H9 (cell line): ENCODE measurements around the gene UST. TPM values are rescaled to one million over a fixed set of nuclear protein-coding genes. Genes with fewer than 3 reads are reported as not detected.

Source experiments
- DNase-seq: peaks from one replicate; pipeline ENCODE4 v3.0.0-alpha.2; 2017
- H2AFZ ChIP-seq: one replicate; pipeline ENCODE4 v1.6.1; 2013; ENCODE audit warnings: mild to moderate bottlenecking, low read length, control low read depth, moderate library complexity
- H2AK5ac ChIP-seq: 2 replicates; pipeline ENCODE4 v1.6.1; 2013; ENCODE audit warnings: low read length, control low read depth, mixed read lengths; ENCODE audit not compliant: insufficient read length
- H2BK120ac ChIP-seq: one replicate; pipeline ENCODE4 v1.6.1; 2013; ENCODE audit warnings: low read depth, mild to moderate bottlenecking, low read length, control low read depth, inconsistent platforms; ENCODE audit not compliant: poor library complexity, severe bottlenecking
- H2BK12ac ChIP-seq: 2 replicates; pipeline ENCODE4 v1.6.1; 2013; ENCODE audit warnings: low read length, control low read depth, mixed read lengths, low read depth; ENCODE audit not compliant: insufficient read length
- H2BK15ac ChIP-seq: 2 replicates; pipeline ENCODE4 v1.6.1; 2013; ENCODE audit warnings: low read depth, low read length, control low read depth
- H2BK20ac ChIP-seq: one replicate; pipeline ENCODE4 v1.6.1; 2013; ENCODE audit warnings: low read depth, mild to moderate bottlenecking, low read length, control low read depth, inconsistent platforms; ENCODE audit not compliant: poor library complexity, severe bottlenecking
- H2BK5ac ChIP-seq: 2 replicates; pipeline ENCODE4 v1.6.1; 2013; ENCODE audit warnings: low read length, control low read depth, mixed read lengths; ENCODE audit not compliant: insufficient read length
- H3K14ac ChIP-seq: 2 replicates; pipeline ENCODE4 v1.6.1; 2013; ENCODE audit warnings: low read length, control low read depth; ENCODE audit not compliant: insufficient read depth
- H3K18ac ChIP-seq: 2 replicates; pipeline ENCODE4 v1.6.1; 2013; ENCODE audit warnings: low read depth, mild to moderate bottlenecking, mixed read lengths, low read length, control low read depth; ENCODE audit not compliant: insufficient read length
- H3K23ac ChIP-seq: 2 replicates; pipeline ENCODE4 v1.6.1; 2013; ENCODE audit warnings: low read length, control low read depth, mixed read lengths, low read depth; ENCODE audit not compliant: insufficient read length
- H3K23me2 ChIP-seq: 2 replicates; pipeline ENCODE4 v1.6.1; 2013; ENCODE audit warnings: low read depth, mild to moderate bottlenecking, mixed read lengths, low read length, control low read depth; ENCODE audit not compliant: insufficient read length, poor library complexity, severe bottlenecking
- H3K27ac ChIP-seq: 2 replicates; pipeline ENCODE4 v1.5.1; 2013; ENCODE audit warnings: low read length, control low read depth, mixed read lengths, low read depth; ENCODE audit not compliant: insufficient read length
- H3K27me3 ChIP-seq: 2 replicates; pipeline ENCODE4 v1.6.1; 2013; ENCODE audit warnings: low read length, control low read depth, inconsistent platforms; ENCODE audit not compliant: insufficient read depth
- H3K4ac ChIP-seq: 2 replicates; pipeline ENCODE4 v1.6.1; 2013; ENCODE audit warnings: low read depth, mild to moderate bottlenecking, control low read depth, inconsistent platforms, low read length, moderate library complexity
- H3K4me1 ChIP-seq: 2 replicates; pipeline ENCODE4 v1.6.1; 2013; ENCODE audit warnings: low read length, control low read depth, inconsistent platforms; ENCODE audit not compliant: insufficient read depth
- H3K4me2 ChIP-seq: 2 replicates; pipeline ENCODE4 v1.6.1; 2013; ENCODE audit warnings: low read length, control low read depth, mixed read lengths; ENCODE audit not compliant: insufficient read length, insufficient read depth
- H3K56ac ChIP-seq: 2 replicates; pipeline ENCODE4 v1.6.1; 2013; ENCODE audit warnings: low read depth, mild to moderate bottlenecking, mixed read lengths, low read length, control low read depth; ENCODE audit not compliant: insufficient read length
- H3K79me1 ChIP-seq: 2 replicates; pipeline ENCODE4 v1.6.1; 2013; ENCODE audit warnings: low read depth, mild to moderate bottlenecking, moderate library complexity, low read length, control low read depth, inconsistent platforms; ENCODE audit not compliant: insufficient read depth, poor library complexity, severe bottlenecking
- H3K79me2 ChIP-seq: 2 replicates; pipeline ENCODE4 v1.6.1; 2013; ENCODE audit warnings: low read length, control low read depth, inconsistent platforms; ENCODE audit not compliant: insufficient read depth
- H3K9ac ChIP-seq: 2 replicates; pipeline ENCODE4 v1.6.1; 2013; ENCODE audit warnings: low read length, control low read depth, mixed read lengths; ENCODE audit not compliant: insufficient read length; ENCODE audit errors: extremely low read depth
- H3K9me3 ChIP-seq: one replicate; pipeline ENCODE4 v1.6.1; 2013; ENCODE audit warnings: low read depth, low read length, inconsistent platforms; ENCODE audit not compliant: control insufficient read depth
- H3T11ph ChIP-seq: one replicate; pipeline ENCODE4 v1.6.1; 2013; ENCODE audit warnings: mild to moderate bottlenecking, low read length, control low read depth, inconsistent platforms
- H4K20me1 ChIP-seq: one replicate; pipeline ENCODE4 v1.6.1; 2013; ENCODE audit not compliant: control insufficient read depth, insufficient read length, insufficient read depth
- H4K5ac ChIP-seq: 2 replicates; pipeline ENCODE4 v1.6.1; 2013; ENCODE audit warnings: low read depth, mild to moderate bottlenecking, mixed read lengths, low read length, control low read depth; ENCODE audit not compliant: insufficient read length
- H4K8ac ChIP-seq: replicated peaks from 2 replicates; pipeline ENCODE4 v1.6.1; 2013; ENCODE audit warnings: low read length, control low read depth, mixed read lengths, low read depth; ENCODE audit not compliant: insufficient read length
- H4K91ac ChIP-seq: 2 replicates; pipeline ENCODE4 v1.6.1; 2013; ENCODE audit warnings: low read depth, mild to moderate bottlenecking, moderate library complexity, mixed read lengths, low read length, control low read depth; ENCODE audit not compliant: insufficient read length
- H3K27ac Mint-ChIP-seq, 3 experiments: 2 replicates in 2 of 3; 3 replicates in 1 of 3; pipeline ENCODE4 v1.8.0; 2020 to 2021; ENCODE audit warnings: mixed read lengths in 3 of 3, mild to moderate bottlenecking in 1 of 3, moderate library complexity in 1 of 3
- H3K27me3 Mint-ChIP-seq: 2 replicates; pipeline ENCODE4 v1.8.0; 2021; ENCODE audit warnings: low read depth, mild to moderate bottlenecking, moderate library complexity, mixed read lengths
- H3K36me3 Mint-ChIP-seq, 3 experiments: 2 replicates in 2 of 3; 3 replicates in 1 of 3; pipeline ENCODE4 v1.8.0; 2020 to 2021; ENCODE audit warnings: low read depth in 3 of 3, mixed read lengths in 3 of 3; ENCODE audit not compliant: insufficient read depth in 1 of 3
- H3K4me1 Mint-ChIP-seq, 2 experiments: 2 replicates each; pipeline ENCODE4 v1.8.0; 2020; ENCODE audit warnings: mixed read lengths in 2 of 2
- H3K4me3 Mint-ChIP-seq, 2 experiments: 2 replicates in 1 of 2; 3 replicates in 1 of 2; pipeline ENCODE4 v1.8.0; 2020 to 2021; ENCODE audit warnings: mild to moderate bottlenecking in 2 of 2, mixed read lengths in 2 of 2, moderate library complexity in 1 of 2
- H3K9me3 Mint-ChIP-seq, 2 experiments: 2 replicates in 1 of 2; 3 replicates in 1 of 2; pipeline ENCODE4 v1.8.0; 2020; ENCODE audit warnings: mild to moderate bottlenecking in 2 of 2, mixed read lengths in 2 of 2, moderate library complexity in 1 of 2
- CTCF ChIP-seq: fragments of 200-600 bp; sonication (generic); conservative IDR thresholded peaks from 3 replicates; pipeline ENCODE4 v1.8.0; 2021; ENCODE audit warnings: antibody characterized with exemption, mild to moderate bottlenecking
- WGBS: extraction: QIAGEN DNeasy Blood & Tissue Kit; methylation state at CpG from one replicate; pipeline ENCODE4 v1.1.7; 2013; ENCODE audit warnings: missing lambda C conversion rate, low lambda C conversion rate, mixed read lengths; ENCODE audit not compliant: insufficient read length; ENCODE audit errors: extremely low coverage; 5-methylcytosine and 5-hydroxymethylcytosine counted together
- total RNA-seq: library from RNA; stranded (reverse); gene quantifications from 2 replicates; pipeline ENCODE4 v1.2.1, GENCODE V29; 2021

UST gene
- total RNA-seq, 1 experiment from 2014 or later: 14.4 TPM

DNA sequence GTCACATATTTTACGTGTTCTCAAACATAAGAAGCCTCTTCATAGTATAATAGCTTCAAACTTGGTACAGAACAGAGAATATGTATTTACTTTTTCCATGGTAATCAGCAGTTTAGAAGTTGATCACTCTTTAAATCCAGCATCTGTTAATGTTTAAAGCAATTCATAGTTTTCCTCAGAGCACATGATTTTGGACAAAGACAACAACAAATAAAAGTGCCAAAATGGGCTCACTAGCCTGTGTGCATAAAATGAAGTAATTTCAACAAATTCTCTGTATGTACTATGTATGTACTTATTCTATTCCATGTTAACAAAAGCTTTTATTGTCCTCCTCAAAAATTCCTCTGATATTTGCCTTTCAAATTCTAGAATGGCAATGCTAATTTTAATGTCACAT, 38.1 kb upstream of the UST start:
- Histone ChIP-seq H4K8ac (no peak overlapping the region), H3K4ac (no peak overlapping the region), H2BK20ac (no peak overlapping the region), H3K4me1 (no peaks in the 10 kb centered on the region), H3K9ac (no peak overlapping the region), H3K9me3 (no peaks in the 10 kb centered on the region), H3K79me2 (no peaks in the 10 kb centered on the region), H3K27me3 (no peaks in the 10 kb centered on the region), H2BK15ac (no peak overlapping the region), H3K27ac (no peak overlapping the region), H3K23ac (no peak overlapping the region), H2BK120ac (no peak overlapping the region), H3K23me2 (no peaks in the 10 kb centered on the region), H2BK5ac (no peak overlapping the region), H3K4me2 (no peak overlapping the region), H4K5ac (no peak overlapping the region), H2AFZ (no peak overlapping the region), H3K79me1 (no peaks in the 10 kb centered on the region), H4K91ac (no peak overlapping the region), H2AK5ac (no peak overlapping the region), H3K14ac (no peak overlapping the region), H2BK12ac (no peak overlapping the region), H3T11ph (no peak overlapping the region), H4K20me1 (no peaks in the 10 kb centered on the region), H3K18ac (no peak overlapping the region), H3K56ac (no peak overlapping the region)
- Mint-ChIP-seq H3K4me3 (no peak overlapping the region), H3K36me3 (peaks cover 0 to 13% (median 4%) of the 10 kb centered on the region in 3 experiments; a peak in 4 of 7 replicates), H3K27me3 (no peaks in the 10 kb centered on the region; the same call in 1 of the 2 replicates), H3K9me3 (peaks cover 6 to 15% of the 10 kb centered on the region in 2 experiments), H3K4me1 (no peaks in the 10 kb centered on the region), H3K27ac (no peak overlapping the region)
- WGBS: no CpG with 5 or more reads among the region's 1 CpG
- TF ChIP-seq CTCF: no peak
- DNase-seq: no peak
